ENCODE measurements around the gene RBM33.

GRCh38 chr7:155734445-155734809 lies 90.0 kb downstream of the RBM33 start:
- TF ChIP-seq CTCF (IDR thresholded peaks at IDR 0.05) (no peak), POLR2A (IDR thresholded peaks at IDR 0.05) (no peak), EP300 (IDR thresholded peaks at IDR 0.05; ENCODE audit: low read depth) (no peak)
